ENCODE measurements around the gene ADPRHL1.

ADPRHL1 gene

DNA sequence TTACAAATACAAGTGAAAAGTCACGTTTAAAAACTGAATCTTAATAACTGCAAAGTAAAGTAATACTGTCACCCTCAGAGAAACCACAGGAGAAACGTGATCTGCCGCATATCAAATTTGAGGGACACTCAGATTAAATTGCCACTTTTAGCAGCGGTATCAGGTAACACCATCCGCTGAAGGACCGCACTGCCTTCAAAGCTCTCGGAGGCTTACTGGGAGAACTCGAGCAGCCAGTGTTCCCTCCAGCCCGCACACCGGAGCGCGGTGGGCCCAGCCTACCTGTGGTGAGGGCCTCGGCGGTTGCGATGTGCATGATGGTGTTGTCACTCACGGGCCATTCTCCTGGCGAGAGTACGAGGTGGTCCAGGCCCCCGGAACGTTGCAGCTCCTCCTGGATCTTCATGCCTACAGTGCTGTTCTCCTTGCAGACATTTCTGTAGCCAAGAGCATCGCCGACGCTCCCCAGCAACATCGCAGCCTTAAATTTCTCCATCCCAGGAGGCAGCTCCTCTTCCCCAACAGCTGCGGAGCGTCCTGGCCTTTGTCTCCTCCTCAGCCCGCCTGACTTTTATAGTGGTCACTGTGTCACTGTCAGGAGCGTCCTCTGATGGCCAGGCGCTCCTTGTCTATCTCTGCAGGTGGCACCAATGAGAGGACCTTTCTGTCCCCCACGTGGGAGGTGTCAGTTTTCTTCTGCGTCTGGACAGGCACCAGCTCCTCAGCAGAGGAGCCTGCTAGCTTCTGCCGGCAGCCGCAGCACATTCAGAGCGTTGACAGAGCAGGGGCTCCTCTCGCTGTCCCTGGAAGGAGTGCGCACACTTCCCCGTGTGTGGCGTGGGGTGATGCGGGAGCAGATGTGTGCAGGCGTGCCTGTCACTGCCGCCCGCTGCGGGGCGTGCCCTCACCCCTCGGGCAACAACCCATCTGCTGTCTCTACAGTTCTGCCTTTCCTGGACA, at the start of gene ADPRHL1:
TSS of gene ADPRHL1 (minus strand) at position 547 of the 960 bp plus-strand sequence. CDS start at position 496, 51 bp downstream.
- no peak for DNase-seq (ENCODE audit: low spot score)

DNA sequence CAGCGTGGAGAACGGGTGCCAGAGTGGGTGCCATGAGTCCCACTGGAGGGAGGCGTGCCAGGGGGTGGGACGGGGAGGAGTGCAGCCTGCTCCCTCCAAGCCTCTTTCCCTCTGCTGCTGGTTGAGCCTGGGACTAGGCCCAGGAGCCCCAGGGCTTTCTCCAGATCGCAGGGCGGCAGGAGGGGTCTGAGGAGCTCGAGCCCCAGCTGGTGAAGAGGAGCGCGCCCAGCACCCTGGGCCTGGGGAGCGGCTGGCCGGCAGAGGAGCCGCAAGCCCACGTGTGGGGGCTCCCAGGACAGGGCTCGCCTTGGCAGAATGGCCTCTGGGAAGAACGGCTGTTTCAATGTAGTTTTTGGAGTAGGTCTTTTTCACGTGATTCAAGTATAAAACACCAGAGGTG, 49.4 kb upstream of the ADPRHL1 start:
- DNase-seq (ENCODE audit: low spot score) = no peak

DNA sequence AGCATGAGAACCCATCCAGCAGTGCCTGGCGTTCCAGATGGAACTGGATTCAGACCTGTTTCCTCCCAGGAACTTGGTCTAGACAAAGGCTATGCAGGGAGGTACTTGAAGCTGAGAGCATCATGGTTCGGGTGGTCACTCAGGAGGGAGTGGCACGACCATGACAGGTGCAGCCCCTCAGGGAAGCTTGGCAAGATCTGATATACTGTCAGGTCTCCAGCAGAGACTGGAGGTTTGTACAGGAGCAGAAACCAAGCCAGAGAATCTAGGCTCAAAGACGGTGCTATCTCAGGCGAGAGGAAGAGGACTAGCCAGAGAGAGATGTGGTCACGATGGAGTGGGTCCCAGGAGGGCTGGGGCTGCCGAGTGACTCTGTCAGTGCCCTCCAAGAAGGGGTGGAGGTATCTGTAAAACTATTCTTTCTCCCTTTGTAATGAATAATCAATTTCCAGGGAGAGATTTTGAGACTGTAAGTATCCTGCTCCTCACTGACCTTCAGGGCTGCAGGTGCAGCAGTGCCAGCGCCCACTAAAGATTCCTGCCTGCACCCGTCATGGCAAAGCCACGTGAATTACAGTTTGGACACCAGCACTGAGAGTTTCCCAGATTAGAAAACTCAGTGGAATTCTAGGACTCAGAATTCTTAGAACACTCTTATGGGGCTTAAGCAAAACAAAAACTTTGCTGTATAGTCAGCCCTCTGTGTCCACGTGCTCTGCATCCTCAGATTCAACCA, 47.4 kb upstream of the ADPRHL1 start:
- DNase-seq (ENCODE audit: low spot score) = no peak

DNA sequence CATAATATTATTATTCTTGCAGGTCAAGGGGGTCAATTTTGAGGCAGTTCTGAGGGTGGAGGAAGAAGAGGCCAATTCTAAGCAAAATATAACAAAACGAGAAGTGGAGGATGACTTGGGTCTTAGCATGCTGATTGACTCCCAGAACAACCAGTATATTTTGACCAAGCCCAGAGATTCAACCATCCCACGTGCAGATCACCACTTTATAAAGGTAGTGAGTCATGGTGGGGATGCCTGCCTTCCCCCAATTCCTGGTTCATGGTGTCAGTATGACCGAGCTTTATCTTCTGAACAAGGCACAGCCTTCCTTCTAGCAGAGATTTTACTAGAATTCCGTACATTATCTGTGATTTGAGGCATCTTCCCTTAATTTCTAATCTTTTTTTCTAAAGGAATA, 46.6 kb upstream of the ADPRHL1 start:
- DNase-seq (ENCODE audit: low spot score) = no peak

DNA sequence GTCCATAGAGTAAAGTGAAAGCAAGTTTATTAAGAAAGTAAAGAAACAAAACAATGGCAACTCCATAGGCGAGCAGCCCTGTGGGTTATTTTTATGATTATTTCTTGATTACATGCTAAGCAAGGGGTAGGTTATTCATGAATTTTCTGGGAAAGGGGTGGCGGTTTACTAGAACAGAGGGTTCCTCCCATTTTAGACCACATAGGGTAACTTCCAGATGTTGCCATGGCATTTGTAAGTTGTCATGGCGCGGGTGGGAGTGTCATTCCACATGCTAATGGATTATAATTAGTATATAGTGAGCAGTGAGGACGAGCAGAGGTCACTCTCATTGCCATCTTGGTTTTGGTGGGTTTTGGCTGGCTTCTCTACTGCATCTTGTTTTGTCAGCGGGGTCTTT, 45.6 kb upstream of the ADPRHL1 start:
- no peak for DNase-seq (ENCODE audit: low spot score)

DNA sequence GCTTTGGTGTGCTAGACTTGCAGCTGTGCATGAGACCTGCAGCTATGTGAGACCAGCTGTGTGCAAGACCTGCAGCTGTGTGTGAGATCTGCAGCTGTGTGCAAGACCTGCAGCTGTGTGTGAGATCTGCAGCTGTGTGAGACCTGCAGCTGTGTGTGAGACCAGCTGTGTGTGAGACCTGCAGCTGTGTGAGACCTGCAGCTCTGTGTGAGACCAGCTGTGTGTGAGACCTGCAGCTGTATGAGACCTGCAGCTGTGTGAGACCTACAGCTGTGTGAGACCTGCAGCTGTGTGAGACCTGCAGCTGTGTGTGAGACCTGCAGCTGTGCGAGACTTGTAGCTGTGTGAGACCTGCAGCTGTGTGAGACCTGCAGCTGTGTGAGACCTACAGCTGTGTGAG, 43.9 kb upstream of the ADPRHL1 start:
- no peak for DNase-seq (ENCODE audit: low spot score)

DNA sequence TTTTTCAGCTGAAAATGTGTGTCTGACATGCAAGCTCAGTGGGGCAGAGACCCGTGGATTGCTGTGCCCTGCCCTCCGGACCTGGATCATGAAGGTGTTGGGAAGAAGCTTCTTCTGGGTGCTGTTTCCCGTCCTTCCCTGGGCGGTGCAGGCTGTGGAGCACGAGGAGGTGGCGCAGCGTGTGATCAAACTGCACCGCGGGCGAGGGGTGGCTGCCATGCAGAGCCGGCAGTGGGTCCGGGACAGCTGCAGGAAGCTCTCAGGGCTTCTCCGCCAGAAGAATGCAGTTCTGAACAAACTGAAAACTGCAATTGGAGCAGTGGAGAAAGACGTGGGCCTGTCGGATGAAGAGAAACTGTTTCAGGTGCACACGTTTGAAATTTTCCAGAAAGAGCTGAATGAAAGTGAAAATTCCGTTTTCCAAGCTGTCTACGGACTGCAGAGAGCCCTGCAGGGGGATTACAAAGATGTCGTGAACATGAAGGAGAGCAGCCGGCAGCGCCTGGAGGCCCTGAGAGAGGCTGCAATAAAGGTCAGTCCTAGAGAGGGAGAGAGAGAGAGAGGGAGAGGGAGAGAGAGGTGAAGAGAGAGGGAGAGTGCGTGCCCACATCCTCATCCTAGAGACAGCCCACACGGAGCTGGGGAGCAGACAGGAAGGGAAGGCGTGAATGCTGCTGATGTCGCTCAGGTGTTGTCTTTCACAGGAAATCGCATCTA, 42.4 kb upstream of the ADPRHL1 start:
- no peak for DNase-seq (ENCODE audit: low spot score)

DNA sequence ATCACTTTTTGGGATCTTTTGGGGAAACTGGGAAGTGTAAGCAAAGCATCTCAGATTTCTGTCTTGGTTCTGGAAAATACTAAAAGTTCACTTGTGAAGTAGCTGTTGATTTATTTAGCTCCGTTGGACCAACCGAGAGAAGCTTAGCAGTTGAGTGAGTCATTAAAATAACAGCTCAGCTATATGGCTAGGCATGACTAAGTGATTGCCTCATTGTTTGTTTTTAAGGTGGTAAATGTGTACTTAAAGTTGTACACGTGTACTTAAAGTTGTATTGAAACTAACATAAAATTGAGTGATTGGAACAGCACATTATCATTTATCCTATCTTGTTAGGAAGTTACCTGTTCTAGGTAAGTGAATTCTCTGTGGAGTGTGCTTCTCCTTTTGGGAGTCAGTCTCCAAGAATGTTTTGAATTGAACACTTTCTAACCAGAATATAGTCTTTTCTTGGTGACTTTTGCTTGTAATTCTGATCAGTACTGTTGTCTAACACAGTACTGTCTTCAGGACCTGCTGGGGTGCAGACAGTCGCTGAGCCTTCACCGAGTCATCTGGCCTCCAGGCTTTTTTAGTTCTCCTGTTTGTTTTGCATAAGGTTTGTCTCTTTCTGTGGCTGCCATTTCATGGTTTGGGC, 40.1 kb upstream of the ADPRHL1 start:
- DNase-seq (ENCODE audit: low spot score) = peak; percentile 92

DNA sequence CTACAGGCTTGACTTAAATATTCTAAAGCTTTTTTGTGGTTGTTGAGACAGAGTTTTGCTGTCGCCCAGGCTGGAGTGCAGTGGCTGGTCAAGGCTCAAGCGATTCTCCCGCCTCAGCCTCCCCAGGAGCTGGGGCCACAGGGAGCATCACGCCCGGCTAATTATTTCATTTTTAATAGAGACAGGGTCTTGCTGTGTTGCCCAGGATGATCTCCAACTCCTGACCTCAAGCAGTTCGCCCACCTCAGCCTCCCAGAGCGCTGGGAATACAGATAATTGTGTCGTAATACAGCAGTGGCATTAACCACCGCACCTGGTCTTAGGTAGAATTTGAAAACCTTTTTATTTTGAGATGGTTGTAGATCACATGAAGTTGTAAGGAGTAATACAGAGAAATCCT, 38.7 kb upstream of the ADPRHL1 start:
- DNase-seq (ENCODE audit: low spot score) = no peak

DNA sequence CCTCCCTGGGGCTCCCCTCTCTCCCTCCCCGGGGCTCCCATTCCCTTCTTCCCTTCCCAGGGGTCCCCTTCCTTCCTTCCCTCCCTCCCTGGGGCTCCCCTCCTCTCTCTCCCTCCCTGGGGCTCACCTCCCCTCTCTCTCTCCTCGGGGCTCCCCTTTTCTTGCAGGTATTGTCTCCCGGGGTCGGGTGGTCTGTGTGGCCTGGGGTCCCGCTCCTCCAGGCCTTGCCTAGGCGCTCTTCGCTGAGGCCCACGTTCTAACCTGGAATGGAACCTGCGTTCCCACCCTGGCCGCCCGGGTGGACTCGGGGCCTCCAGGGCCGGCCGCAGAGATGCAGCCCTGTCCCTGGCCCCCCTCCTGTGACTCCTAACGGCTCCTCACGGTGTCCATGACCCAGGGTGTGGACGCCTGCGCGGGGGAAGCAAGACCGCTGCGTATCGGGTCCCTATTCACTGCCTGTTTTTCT, 38.2 kb upstream of the ADPRHL1 start:
- no peak for DNase-seq (ENCODE audit: low spot score)

DNA sequence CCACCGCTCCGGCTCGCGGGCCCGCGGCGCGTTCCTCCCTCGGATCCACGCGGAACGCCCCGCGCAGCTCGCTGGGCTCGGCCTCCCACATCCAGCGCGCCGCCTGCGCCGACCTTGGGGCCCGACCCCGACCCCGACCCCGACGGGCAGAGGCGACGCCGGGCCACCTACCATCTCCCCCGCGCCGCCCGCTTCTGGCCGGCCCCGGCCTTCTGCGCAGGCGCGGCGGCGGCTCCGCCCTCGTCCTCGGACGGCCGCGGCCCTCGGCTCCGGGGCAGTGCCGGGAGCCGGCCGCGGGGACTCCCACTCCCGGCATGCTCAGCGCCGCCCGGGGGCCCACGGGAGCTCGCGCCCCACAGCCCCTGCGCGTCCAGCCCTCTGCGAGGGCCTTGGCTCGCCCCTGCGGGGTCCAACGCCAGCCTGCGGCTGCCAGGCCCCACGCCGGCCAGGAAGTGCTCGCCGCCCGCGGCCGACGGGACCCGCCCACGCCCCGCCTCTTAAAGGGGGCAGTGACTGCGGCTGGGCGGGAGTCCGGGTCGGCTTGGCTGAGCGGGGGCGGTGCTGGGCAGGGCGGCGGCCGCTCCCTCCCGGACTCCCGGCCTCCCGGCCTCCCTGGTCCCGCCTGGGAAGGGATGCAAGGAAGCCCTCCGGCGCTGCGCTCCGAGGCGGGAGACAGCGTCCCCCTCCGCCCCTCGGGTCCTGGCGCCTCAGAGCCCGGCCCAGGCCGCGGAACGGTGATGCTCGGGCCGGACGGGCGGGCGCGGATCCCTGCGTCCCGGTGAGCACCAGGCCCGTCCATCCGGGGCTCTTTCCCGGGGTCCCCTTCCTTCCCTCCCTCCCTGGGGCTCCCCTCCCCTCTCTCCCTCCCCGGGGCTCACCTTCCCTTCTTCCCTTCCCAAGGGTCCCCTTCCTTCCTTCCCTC, 37.5 kb upstream of the ADPRHL1 start, which contains the start of gene DCUN1D2:
TSS of gene DCUN1D2 (minus strand) at position 216 of the 922 bp plus-strand sequence. CDS start at position 174, 42 bp downstream.
- peak; percentile 91 for DNase-seq (ENCODE audit: low spot score)

DNA sequence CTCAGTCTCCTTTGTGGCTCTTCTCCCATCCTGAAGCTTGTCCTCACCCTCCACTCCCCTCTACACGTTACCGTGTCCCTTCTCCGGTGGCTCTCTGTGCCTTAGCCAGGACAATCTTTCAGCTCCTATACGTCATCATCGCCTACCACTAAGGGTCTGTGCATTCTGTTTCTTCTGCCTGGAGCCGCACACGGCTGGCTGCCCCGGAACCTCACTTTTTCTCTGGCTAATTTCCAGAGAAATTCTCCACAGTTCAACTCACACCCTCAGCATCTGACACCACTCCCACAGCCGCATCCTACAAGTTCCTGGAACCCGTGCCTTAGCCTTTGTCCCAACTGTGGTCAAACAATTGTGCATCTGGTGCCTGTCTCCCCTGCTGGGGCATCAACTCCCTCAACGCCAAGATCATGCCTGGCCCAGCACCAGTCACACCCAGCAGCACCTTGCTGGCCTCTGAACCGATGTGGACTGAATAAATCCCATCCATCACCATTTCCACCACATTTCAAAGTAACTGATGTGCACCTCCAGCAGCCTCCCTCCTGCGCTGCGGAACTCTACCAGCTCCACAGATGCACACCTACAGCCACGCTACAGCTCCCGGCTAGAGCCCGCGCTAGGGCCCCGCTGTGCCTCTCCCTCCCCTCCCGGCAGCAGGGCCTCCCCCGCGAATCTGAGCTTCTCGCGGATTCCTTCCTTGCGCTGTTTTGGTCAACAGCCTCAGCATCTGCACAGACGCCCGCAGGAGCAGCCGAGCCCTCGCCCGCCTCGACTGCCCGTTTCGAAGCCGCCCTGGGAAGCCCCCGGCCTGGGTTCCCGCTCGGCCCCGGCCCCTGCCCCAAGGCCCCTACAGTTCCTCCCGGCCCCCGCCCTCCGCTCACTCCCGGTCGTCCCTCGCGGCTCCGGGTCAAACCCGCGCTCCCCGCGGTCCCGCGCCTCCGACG, 36.5 kb upstream of the ADPRHL1 start:
- peak; percentile 12 for DNase-seq (ENCODE audit: low spot score)

DNA sequence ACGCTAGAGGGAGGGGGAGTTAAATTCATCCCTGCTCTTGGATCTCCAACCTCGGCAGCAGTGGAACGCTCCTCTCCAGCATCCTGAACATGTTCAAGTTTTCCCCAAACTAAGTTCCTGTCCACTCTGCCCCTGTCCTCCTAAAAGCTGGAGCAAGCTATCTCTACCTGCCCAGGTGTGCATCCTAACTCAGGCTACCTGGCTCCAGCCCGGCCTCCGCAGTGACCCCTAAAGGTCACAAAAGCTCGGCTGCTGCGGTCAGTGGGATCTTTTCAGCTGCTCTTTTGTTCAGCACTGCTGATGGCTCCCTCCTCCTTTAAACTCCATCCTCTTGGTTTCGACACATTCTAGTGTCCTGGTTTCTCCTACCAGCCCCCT, 35.9 kb upstream of the ADPRHL1 start:
- peak; percentile 26 for DNase-seq (ENCODE audit: low spot score)

DNA sequence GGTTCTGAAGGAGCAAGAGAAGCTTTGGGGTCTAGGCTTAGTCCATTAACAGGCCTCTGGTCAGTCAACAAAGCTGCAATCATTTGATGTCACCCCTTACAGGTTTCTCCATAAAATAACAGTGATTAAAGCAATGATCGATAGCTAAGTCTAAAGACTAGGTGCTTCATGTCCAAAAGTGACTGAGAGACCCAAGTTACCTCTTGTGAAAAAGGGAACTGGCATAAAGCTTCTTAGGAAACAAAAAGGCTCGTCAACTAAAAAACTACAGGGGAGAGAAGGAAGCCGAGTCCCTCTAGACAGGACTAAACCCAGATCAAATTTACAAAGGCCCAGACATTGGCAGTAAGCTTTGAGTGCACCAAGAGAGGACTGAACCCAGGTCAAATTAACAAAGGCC, 35.0 kb upstream of the ADPRHL1 start:
- DNase-seq (ENCODE audit: low spot score) = no peak

DNA sequence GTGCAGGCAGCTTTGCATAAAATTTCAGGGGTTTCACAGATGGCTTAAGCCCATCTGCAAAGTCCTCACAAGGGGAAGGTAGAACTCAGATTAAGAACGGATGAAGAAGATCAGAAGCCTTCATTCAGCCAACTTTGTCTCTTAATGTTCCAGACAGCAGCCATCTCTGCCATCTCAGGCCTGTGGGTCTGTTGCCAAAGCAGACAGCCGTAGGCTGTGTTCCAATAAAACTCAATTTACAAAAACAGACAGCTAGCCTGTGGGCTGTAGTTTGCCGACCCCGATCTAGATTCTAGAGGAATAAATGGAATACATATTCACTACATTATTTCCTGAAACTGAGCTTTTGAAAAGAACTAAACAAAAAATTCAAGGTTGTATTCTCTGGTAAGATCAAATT, 33.4 kb upstream of the ADPRHL1 start:
- DNase-seq (ENCODE audit: low spot score) = no peak

DNA sequence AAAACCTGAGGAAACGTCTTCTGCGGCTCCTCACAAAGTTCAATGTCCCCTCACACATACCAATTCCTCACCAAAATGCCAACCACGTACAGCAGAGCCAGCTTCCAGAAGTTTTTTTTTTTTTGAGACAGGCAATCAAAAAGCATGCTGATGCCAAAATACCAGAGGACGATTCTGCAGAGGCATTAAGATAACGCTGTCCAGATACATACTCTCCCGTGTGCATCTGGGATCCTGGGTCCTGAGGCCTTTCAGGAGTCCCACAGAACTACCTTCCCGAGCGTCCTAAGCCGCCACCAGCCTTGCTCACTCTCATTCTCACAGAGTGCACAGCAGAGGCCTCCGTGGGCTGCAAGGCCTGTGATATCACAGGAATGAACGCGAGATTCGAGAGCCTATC, 32.3 kb upstream of the ADPRHL1 start:
- DNase-seq (ENCODE audit: low spot score) = no peak

DNA sequence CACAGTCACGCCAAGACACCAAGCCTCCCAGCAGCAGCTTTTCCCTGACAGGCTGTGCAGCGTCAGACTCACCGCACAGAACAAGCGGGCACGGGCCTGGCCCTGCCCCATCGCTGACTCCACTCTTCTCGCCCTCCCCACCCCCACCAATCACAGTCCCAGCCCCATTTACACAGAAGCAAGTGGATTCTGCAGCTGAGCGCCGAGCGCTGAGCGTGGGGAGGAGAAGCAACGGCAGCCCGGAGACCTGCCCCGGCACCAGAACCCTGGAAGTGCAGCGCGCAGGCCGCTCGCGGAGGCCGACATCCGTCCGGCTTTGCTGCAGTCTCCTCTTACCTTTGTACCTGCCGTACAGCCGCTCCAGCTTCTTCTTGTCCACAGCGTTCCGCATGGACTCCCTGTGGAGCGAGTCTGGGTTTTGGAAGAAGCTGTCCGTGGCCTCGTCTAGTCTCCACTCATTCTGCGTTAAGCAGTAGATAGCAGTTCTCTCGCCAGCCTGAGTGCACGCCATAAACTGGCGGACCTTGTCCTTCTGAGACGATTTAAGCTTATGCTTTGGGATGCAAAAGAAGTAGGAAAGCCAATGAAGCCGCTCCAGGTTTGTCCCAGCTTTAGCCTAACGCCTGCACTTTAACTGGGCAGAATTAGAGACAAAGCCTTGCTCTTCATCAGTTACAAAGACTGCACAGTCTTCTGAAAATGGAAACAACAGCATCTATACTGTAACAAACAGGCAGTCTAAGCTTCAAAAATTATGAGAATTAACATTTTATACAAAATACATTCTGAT, 30.4 kb upstream of the ADPRHL1 start:
- no peak for DNase-seq (ENCODE audit: low spot score)

DNA sequence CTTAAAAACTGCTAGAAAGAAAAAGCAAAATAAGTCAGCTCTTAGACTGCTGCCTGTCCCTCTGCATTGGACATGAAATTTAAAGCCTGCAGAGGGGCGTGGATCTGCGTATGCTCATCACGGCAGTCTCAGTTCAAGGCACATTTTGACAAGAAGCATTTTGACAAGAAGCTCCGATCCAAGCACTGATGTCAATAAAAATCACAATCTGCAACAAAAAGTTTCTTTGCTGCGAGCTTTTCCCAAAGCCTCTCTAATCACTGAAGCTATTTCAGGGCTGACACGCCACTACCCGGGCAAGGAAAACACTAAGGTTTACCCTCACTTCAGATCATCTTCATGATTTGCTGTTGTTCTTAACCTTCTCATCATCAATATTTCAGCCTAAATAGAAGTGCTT, 29.8 kb upstream of the ADPRHL1 start:
- no peak for DNase-seq (ENCODE audit: low spot score)

DNA sequence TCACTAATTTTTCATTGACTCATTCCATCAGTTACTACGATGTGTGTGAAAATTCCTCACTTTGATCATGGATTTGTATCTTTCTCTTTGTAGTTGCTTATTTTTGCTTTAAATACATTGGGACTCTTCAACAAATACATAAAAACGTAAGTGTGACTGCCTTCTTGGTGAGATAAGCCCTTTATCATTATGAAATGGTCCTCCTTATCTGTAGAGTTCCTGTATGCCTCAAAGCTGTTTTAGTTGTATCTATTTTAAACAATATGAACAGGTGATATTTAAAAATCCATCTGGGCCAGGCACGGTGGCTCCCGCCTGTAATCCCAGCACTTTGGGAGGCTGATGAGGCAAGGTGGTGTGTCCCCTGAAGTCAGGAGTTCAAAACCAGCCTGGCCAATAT, 25.9 kb upstream of the ADPRHL1 start:
- no peak for DNase-seq (ENCODE audit: low spot score)
